Measurements from ENCODE around the gene TNS2.

TNS2 gene

DNA sequence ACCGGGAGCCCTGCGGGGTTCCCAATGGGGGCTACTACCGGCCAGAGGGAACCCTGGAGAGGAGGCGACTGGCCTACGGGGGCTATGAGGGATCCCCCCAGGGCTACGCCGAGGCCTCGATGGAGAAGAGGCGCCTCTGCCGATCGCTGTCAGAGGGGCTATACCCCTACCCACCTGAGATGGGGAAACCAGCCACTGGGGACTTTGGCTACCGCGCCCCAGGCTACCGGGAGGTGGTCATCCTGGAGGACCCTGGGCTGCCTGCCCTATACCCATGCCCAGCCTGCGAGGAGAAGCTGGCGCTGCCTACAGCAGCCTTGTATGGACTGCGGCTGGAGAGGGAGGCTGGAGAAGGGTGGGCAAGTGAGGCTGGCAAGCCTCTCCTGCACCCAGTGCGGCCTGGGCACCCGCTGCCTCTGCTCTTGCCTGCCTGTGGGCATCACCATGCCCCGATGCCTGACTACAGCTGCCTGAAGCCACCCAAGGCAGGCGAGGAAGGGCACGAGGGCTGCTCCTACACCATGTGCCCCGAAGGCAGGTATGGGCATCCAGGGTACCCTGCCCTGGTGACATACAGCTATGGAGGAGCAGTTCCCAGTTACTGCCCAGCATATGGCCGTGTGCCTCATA lies 9.7 kb downstream of the TNS2 start:
- WGBS, result 93% methylated on average over 24 of the region's 24 CpGs

DNA sequence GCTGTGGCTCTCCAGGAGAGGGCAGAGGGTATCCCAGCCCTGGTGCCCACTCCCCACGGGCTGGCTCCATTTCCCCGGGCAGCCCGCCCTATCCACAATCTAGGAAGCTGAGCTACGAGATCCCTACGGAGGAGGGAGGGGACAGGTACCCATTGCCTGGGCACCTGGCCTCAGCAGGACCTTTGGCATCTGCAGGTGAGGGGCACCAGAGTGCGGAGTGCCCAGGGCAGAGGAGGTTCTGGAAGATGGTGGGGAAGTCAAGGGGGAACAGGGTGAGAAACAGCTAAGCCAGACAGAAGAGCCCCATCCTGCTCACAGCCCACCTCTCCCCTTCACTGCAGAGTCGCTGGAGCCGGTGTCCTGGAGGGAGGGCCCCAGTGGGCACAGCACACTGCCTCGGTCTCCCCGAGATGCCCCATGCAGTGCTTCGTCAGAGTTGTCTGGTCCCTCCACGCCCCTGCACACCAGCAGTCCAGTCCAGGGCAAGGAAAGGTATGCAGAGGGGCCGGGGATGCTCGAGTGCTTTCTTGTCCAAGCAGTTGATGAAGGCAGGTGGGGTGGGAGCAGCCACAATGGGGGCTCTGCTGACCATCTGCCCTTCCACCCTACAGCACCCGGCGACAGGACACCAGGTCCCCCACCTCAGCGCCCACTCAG lies 10.3 kb downstream of the TNS2 start:
- Histone ChIP-seq H3K4me3 (ENCODE audit: low read length) (no peak overlapping the region), H3K27ac (ENCODE audit: low read depth, low read length) (no peak overlapping the region), H3K9me3 (ENCODE audit: insufficient read depth, low read depth, low read length) (no peaks in the 10 kb centered on the region), H3K9ac (ENCODE audit: low read depth, low read length) (no peak overlapping the region), H3K27me3 (ENCODE audit: insufficient read depth, low read length) (peaks cover 3% of the 10 kb centered on the region), H3K4me1 (ENCODE audit: insufficient read depth, low read length) (no peaks in the 10 kb centered on the region), H3K36me3 (ENCODE audit: insufficient read depth, low read length) (no peaks in the 10 kb centered on the region)
- WGBS, result 92% methylated on average over 17 of the region's 17 CpGs

More for the DNA sequence above, 9.7 kb downstream of the TNS2 start:
- H3K27ac ChIP-seq (ENCODE audit: low read depth, low read length), result no peak overlapping the region
- H3K9me3 ChIP-seq (ENCODE audit: insufficient read depth, low read depth, low read length), result no peaks in the 10 kb centered on the region
- no peaks in the 10 kb centered on the region for H3K4me1 ChIP-seq (ENCODE audit: insufficient read depth, low read length)
- H3K9ac ChIP-seq (ENCODE audit: low read depth, low read length), result no peak overlapping the region
- no peaks in the 10 kb centered on the region for H3K36me3 ChIP-seq (ENCODE audit: insufficient read depth, low read length)
- H3K4me3 ChIP-seq (ENCODE audit: low read length), result no peak overlapping the region
- peaks cover 3% of the 10 kb centered on the region for H3K27me3 ChIP-seq (ENCODE audit: insufficient read depth, low read length)

DNA sequence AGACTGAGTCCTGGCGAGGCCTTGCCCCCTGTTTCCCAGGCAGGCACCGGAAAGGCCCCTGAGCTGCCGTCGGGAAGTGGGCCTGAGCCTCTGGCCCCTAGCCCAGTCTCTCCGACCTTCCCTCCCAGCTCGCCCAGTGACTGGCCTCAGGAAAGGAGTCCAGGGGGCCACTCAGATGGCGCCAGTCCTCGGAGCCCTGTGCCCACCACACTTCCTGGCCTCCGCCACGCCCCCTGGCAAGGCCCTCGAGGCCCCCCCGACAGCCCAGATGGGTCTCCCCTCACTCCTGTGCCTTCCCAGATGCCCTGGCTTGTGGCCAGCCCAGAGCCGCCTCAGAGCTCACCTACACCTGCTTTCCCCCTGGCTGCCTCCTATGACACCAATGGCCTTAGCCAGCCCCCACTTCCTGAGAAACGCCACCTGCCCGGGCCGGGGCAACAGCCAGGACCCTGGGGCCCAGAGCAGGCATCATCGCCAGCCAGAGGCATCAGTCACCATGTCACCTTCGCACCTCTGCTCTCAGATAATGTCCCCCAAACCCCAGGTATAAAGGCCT lies 10.9 kb downstream of the TNS2 start:
- Histone ChIP-seq H3K4me1 (ENCODE audit: insufficient read depth, low read length) (no peaks in the 10 kb centered on the region), H3K36me3 (ENCODE audit: insufficient read depth, low read length) (no peaks in the 10 kb centered on the region), H3K4me3 (ENCODE audit: low read length) (no peak overlapping the region), H3K27ac (ENCODE audit: low read depth, low read length) (no peak overlapping the region), H3K27me3 (ENCODE audit: insufficient read depth, low read length) (peaks cover 3% of the 10 kb centered on the region), H3K9ac (ENCODE audit: low read depth, low read length) (no peak overlapping the region), H3K9me3 (ENCODE audit: insufficient read depth, low read depth, low read length) (no peaks in the 10 kb centered on the region)
- WGBS, result 88% methylated on average over 18 of the region's 18 CpGs

DNA sequence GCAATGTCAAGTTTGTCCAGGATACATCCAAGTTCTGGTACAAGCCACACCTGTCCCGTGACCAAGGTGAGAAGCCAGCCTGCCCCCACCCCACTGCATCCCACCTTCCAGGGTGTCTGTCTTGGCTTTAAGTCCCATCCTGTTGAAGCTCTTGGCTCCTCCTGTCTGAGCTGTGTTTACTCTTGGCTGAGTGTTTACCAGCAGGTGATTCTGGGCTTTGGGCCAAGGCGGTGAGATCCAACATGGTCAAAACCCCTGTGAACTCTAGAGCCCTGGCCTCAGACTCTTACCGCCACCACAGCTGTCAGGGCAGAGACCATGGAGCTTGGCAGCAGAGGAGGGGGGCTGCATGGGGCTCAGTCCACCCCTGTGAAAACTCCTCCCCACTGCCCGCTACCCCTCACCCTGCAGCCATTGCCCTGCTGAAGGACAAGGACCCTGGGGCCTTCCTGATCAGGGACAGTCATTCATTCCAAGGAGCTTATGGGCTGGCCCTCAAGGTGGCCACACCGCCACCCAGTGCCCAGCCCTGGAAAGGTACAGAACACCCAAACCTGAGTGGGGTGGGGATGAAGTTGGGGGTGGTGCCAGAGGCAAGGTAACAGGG lies 11.6 kb downstream of the TNS2 start:
- no peak overlapping the region for H3K4me3 ChIP-seq (ENCODE audit: low read length)
- WGBS, result 87% methylated on average over 5 of the region's 5 CpGs
- no peaks in the 10 kb centered on the region for H3K9me3 ChIP-seq (ENCODE audit: insufficient read depth, low read depth, low read length)
- no peak overlapping the region for H3K27ac ChIP-seq (ENCODE audit: low read depth, low read length)
- H3K36me3 ChIP-seq (ENCODE audit: insufficient read depth, low read length), result no peaks in the 10 kb centered on the region
- H3K4me1 ChIP-seq (ENCODE audit: insufficient read depth, low read length), result no peaks in the 10 kb centered on the region
- peaks cover 3% of the 10 kb centered on the region for H3K27me3 ChIP-seq (ENCODE audit: insufficient read depth, low read length)
- no peak overlapping the region for H3K9ac ChIP-seq (ENCODE audit: low read depth, low read length)

GRCh38 chr12:53062011-53062961 lies 12.4 kb downstream of the TNS2 start:
- H3K9me3 ChIP-seq (ENCODE audit: insufficient read depth, low read depth, low read length), result no peaks in the 10 kb centered on the region
- 87% methylated on average over 20 of the region's 20 CpGs for WGBS
- H3K36me3 ChIP-seq (ENCODE audit: insufficient read depth, low read length), result no peaks in the 10 kb centered on the region
- H3K9ac ChIP-seq (ENCODE audit: low read depth, low read length), result no peak overlapping the region
- no peaks in the 10 kb centered on the region; the same call in 1 of the 2 replicates for H3K27me3 ChIP-seq (ENCODE audit: insufficient read depth, low read length)
- H3K27ac ChIP-seq (ENCODE audit: low read depth, low read length), result no peak overlapping the region
- H3K4me1 ChIP-seq (ENCODE audit: insufficient read depth, low read length), result no peaks in the 10 kb centered on the region
- H3K4me3 ChIP-seq (ENCODE audit: low read length), result no peak overlapping the region

- 92% methylated on average over 14 of the region's 14 CpGs for WGBS
- Histone ChIP-seq H3K4me3 (ENCODE audit: low read length) (no peak overlapping the region), H3K36me3 (ENCODE audit: insufficient read depth, low read length) (no peaks in the 10 kb centered on the region), H3K27me3 (ENCODE audit: insufficient read depth, low read length) (no peaks in the 10 kb centered on the region; the same call in 1 of the 2 replicates), H3K27ac (ENCODE audit: low read depth, low read length) (no peak overlapping the region), H3K9me3 (ENCODE audit: insufficient read depth, low read depth, low read length) (no peaks in the 10 kb centered on the region), H3K9ac (ENCODE audit: low read depth, low read length) (no peak overlapping the region), H3K4me1 (ENCODE audit: insufficient read depth, low read length) (no peaks in the 10 kb centered on the region)
These were observed 13.3 kb downstream of the TNS2 start for GRCh38 chr12:53062977-53063707.

GRCh38 chr12:53063708-53064612 lies 14.1 kb downstream of the TNS2 start:
- no peaks in the 10 kb centered on the region; the same call in 1 of the 2 replicates for H3K27me3 ChIP-seq (ENCODE audit: insufficient read depth, low read length)
- H3K4me3 ChIP-seq (ENCODE audit: low read length), result no peak overlapping the region
- H3K4me1 ChIP-seq (ENCODE audit: insufficient read depth, low read length), result peaks cover 6% of the 10 kb centered on the region
- WGBS, result 85% methylated on average over 13 of the region's 13 CpGs
- no peaks in the 10 kb centered on the region for H3K36me3 ChIP-seq (ENCODE audit: insufficient read depth, low read length)
- H3K9ac ChIP-seq (ENCODE audit: low read depth, low read length), result no peak overlapping the region
- H3K27ac ChIP-seq (ENCODE audit: low read depth, low read length), result no peak overlapping the region
- H3K9me3 ChIP-seq (ENCODE audit: insufficient read depth, low read depth, low read length), result no peaks in the 10 kb centered on the region

GRCh38 chr12:53064613-53065436 lies 15.0 kb downstream of the TNS2 start:
- no peak overlapping the region for H3K4me3 ChIP-seq (ENCODE audit: low read length)
- H3K36me3 ChIP-seq (ENCODE audit: insufficient read depth, low read length), result no peaks in the 10 kb centered on the region
- 93% methylated on average over 11 of the region's 11 CpGs for WGBS
- H3K27ac ChIP-seq (ENCODE audit: low read depth, low read length), result no peak overlapping the region
- H3K9ac ChIP-seq (ENCODE audit: low read depth, low read length), result no peak overlapping the region
- no peaks in the 10 kb centered on the region for H3K27me3 ChIP-seq (ENCODE audit: insufficient read depth, low read length)
- H3K9me3 ChIP-seq (ENCODE audit: insufficient read depth, low read depth, low read length), result no peaks in the 10 kb centered on the region
- peaks cover 12% of the 10 kb centered on the region for H3K4me1 ChIP-seq (ENCODE audit: insufficient read depth, low read length)

GRCh38 chr12:53065470-53065869 lies 15.6 kb downstream of the TNS2 start:
- Histone ChIP-seq H3K36me3 (ENCODE audit: insufficient read depth, low read length) (no peaks in the 10 kb centered on the region), H3K27ac (ENCODE audit: low read depth, low read length) (no peak overlapping the region), H3K9ac (ENCODE audit: low read depth, low read length) (no peak overlapping the region), H3K4me1 (ENCODE audit: insufficient read depth, low read length) (peaks cover 12% of the 10 kb centered on the region), H3K4me3 (ENCODE audit: low read length) (no peak overlapping the region), H3K27me3 (ENCODE audit: insufficient read depth, low read length) (no peaks in the 10 kb centered on the region), H3K9me3 (ENCODE audit: insufficient read depth, low read depth, low read length) (no peaks in the 10 kb centered on the region)
- 93% methylated on average over 7 of the region's 7 CpGs for WGBS
